HEK293 (cell line): ENCODE measurements around the gene IGF2BP1.
"Not testable (repeated sequence)": the region's sequence is repeated elsewhere in the genome, so short reads cannot be mapped to it uniquely, and the experiment has no call there.

Experiments used
- CTCF ChIA-PET: fragments of 350-600 bp; formaldehyde crosslinking; extraction: SDS; loops from one replicate; lab custom pipeline; 2021; ENCODE audit warnings: antibody characterized with exemption; lab: Yijun Ruan, JAX
- POLR2A ChIA-PET: fragments of 300-600 bp; formaldehyde crosslinking; extraction: SDS; loops from one replicate; lab custom pipeline; 2020; ENCODE audit warnings: antibody characterized with exemption, inconsistent platforms; lab: Yijun Ruan, JAX
- H3K27ac ChIP-seq: fragments of 200-500 bp; sonication (Bioruptor generic); 2 replicates; pipeline ENCODE4 v1.5.1; 2014; ENCODE audit warnings: low read depth, low read length, control low read depth, inconsistent platforms; ENCODE audit errors: extremely low read depth
- H3K36me3 ChIP-seq, 2 experiments: fragments of 200-500 bp in 1 of 2; sonication (Bioruptor generic) in 1 of 2; 1 replicate in 1 of 2; 2 replicates in 1 of 2; pipeline ENCODE4 v1.5.1; 2014 to 2017; ENCODE audit warnings: inconsistent platforms in 2 of 2, low read length in 2 of 2; ENCODE audit not compliant: control insufficient read depth in 2 of 2, insufficient read depth in 1 of 2
- H3K4me1 ChIP-seq: fragments of 200-500 bp; sonication (Bioruptor generic); 2 replicates; pipeline ENCODE4 v1.5.1; 2014; ENCODE audit warnings: mild to moderate bottlenecking, low read length, inconsistent platforms; ENCODE audit not compliant: control insufficient read depth, insufficient read depth
- H3K4me3 ChIP-seq: 2 replicates; pipeline ENCODE4 v1.5.1; 2011; ENCODE audit warnings: low read depth, mild to moderate bottlenecking, control low read depth, low read length, moderate library complexity
- H3K9me3 ChIP-seq: fragments of 200-500 bp; sonication (Bioruptor generic); 2 replicates; pipeline ENCODE4 v1.5.1; 2014; ENCODE audit warnings: low read depth, low read length, inconsistent platforms; ENCODE audit not compliant: control insufficient read depth, insufficient read depth
- FEZF1 ChIP-seq: fragments of 450-650 bp; formaldehyde crosslinking; IDR thresholded peaks from 2 replicates; pipeline ENCODE4 v1.5.1; 2016; ENCODE audit warnings: missing biosample characterization, missing genetic modification characterization
- SCRT1 ChIP-seq: fragments of 450-650 bp; formaldehyde crosslinking; IDR thresholded peaks from 2 replicates; pipeline ENCODE4 v1.5.1; 2016; ENCODE audit warnings: missing biosample characterization, missing genetic modification characterization, borderline replicate concordance
- ZBTB17 ChIP-seq: fragments of 450-650 bp; formaldehyde crosslinking; IDR thresholded peaks from 2 replicates; pipeline ENCODE4 v1.5.1; 2016; ENCODE audit warnings: missing biosample characterization, missing genetic modification characterization
- ZEB2 ChIP-seq: fragments of 450-650 bp; formaldehyde crosslinking; IDR thresholded peaks from 2 replicates; pipeline ENCODE4 v1.5.1; 2016; ENCODE audit warnings: missing biosample characterization, missing genetic modification characterization
- ZFP37 ChIP-seq: fragments of 450-650 bp; formaldehyde crosslinking; IDR thresholded peaks from 2 replicates; pipeline ENCODE4 v1.5.1; 2016; ENCODE audit warnings: missing biosample characterization, missing genetic modification characterization
- ZNF26 ChIP-seq: fragments of 450-650 bp; formaldehyde crosslinking; IDR thresholded peaks from 2 replicates; pipeline ENCODE4 v1.5.1; 2016; ENCODE audit warnings: missing biosample characterization, missing genetic modification characterization
- ZNF335 ChIP-seq: fragments of 450-650 bp; formaldehyde crosslinking; conservative IDR thresholded peaks from 2 replicates; pipeline ENCODE4 v1.5.1; 2016; ENCODE audit warnings: missing biosample characterization, missing genetic modification characterization
- ZNF571 ChIP-seq: fragments of 450-650 bp; formaldehyde crosslinking; IDR thresholded peaks from 2 replicates; pipeline ENCODE4 v1.5.0; 2017; ENCODE audit warnings: missing biosample characterization, missing genetic modification characterization
- ZNF600 ChIP-seq: fragments of 450-650 bp; formaldehyde crosslinking; IDR thresholded peaks from 2 replicates; pipeline ENCODE4 v1.5.1; 2016; ENCODE audit warnings: missing biosample characterization, missing genetic modification characterization
- ZNF707 ChIP-seq: fragments of 450-650 bp; formaldehyde crosslinking; IDR thresholded peaks from 2 replicates; pipeline ENCODE4 v1.5.1; 2016; ENCODE audit warnings: missing biosample characterization, missing genetic modification characterization
- ZSCAN5A ChIP-seq: fragments of 450-650 bp; formaldehyde crosslinking; IDR thresholded peaks from 2 replicates; pipeline ENCODE4 v1.5.1; 2016; ENCODE audit warnings: missing biosample characterization, missing genetic modification characterization

IGF2BP1 gene

DNA sequence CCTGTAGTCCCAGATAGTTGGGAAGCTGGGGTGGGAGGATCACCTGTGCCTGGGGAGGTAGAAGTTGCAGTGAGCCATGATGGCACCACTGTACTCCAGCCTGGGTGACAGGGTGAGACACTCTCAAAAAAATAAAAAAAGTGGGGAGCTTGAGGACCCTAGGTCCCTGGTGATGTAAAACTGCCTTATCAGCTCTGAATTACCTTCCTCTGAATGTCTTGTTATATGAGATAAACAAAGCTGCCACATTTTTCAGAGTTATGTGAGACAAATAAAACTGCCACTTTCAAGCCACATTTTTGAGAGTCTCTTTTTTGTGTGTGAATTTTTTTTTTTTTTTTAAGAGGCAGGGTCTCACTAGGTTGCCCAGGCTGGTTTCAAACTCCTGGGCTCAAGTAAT is 103.4 kb downstream of the IGF2BP1 start:
- Histone ChIP-seq H3K36me3 (no peaks in the 10 kb centered on the region), H3K4me3 (no peak overlapping the region), H3K27ac (peak overlapping the region; percentile 14; the same call in 1 of the 2 replicates), H3K4me1 (peaks cover 12% of the 10 kb centered on the region), H3K9me3 (no peaks in the 10 kb centered on the region)
- ChIA-PET POLR2A (interaction anchor here (0.7 kb wide), 1 partner anchor 160 kb away, joined by 3 read pairs; no protein-coding TSS in a partner anchor), CTCF (interaction anchor here (0.6 kb wide), 1 partner anchor 297 kb away, joined by 3 read pairs; no protein-coding TSS in a partner anchor)
- TF ChIP-seq ZSCAN5A (tag by site-specific recombination) (no peak), ZNF335 (tag by site-specific recombination) (0 out of 2 replicates have a peak, but pooled peaks have one; percentile 25), FEZF1 (peak; percentile 24; the same call in 1 of the 2 replicates)

- ChIA-PET POLR2A (interaction anchor here (0.7 kb wide), 1 partner anchor 159 kb away, joined by 3 read pairs; no protein-coding TSS in a partner anchor), CTCF (interaction anchor here (0.6 kb wide), 1 partner anchor 1141 kb away, joined by 3 read pairs; no protein-coding TSS in a partner anchor)
- Histone ChIP-seq H3K27ac (peak overlapping the region; percentile 14; the same call in 1 of the 2 replicates), H3K36me3 (no peaks in the 10 kb centered on the region), H3K9me3 (no peaks in the 10 kb centered on the region), H3K4me1 (peaks cover 12% of the 10 kb centered on the region), H3K4me3 (no peak overlapping the region)
- no peak for TF ChIP-seq ZNF26 (tag by site-specific recombination)
- TF ChIP-seq ZBTB17: peak; percentile 85
- TF ChIP-seq ZEB2 (tag by site-specific recombination): no peak
- no peak for TF ChIP-seq SCRT1 (tag by site-specific recombination)
- no peak for TF ChIP-seq ZNF571 (tag by site-specific recombination)
- no peak for TF ChIP-seq ZFP37 (tag by site-specific recombination)
Observed at GRCh38 chr17:49101054-49101534, 103.9 kb downstream of the IGF2BP1 start.

GRCh38 chr17:49103360-49103759 is 106.2 kb downstream of the IGF2BP1 start:
- CTCF ChIA-PET: interaction anchor here (0.6 to 1.6 kb wide), 4 partner anchors 14 to 1071 kb away, joined by 3 to 5 read pairs (median 4); no protein-coding TSS in a partner anchor
- H3K9me3 ChIP-seq, H3K4me3 ChIP-seq, POLR2A ChIA-PET, H3K27ac ChIP-seq, H3K36me3 ChIP-seq: not testable (repeated sequence)
- peaks cover 17% of the 10 kb centered on the region for H3K4me1 ChIP-seq

- ChIA-PET CTCF (interaction anchor here (0.6 to 1.6 kb wide), 4 partner anchors 11 to 949 kb away, joined by 3 to 5 read pairs (median 4); no protein-coding TSS in a partner anchor), POLR2A (no interaction called here)
- no peaks in the 10 kb centered on the region for H3K9me3 ChIP-seq
- H3K36me3 ChIP-seq: no peaks in the 10 kb centered on the region
- TF ChIP-seq ZNF600 (tag by site-specific recombination) (0 out of 2 replicates have a peak, but pooled peaks have one; percentile 14), ZNF707 (tag by site-specific recombination) (no peak)
- H3K4me3 ChIP-seq: no peak overlapping the region
- no peak overlapping the region for H3K27ac ChIP-seq
- peaks cover 23% of the 10 kb centered on the region for H3K4me1 ChIP-seq
Observed at GRCh38 chr17:49104511-49105074, 107.4 kb downstream of the IGF2BP1 start.
